ENCODE measurements around the gene SHB. TPM values are rescaled to one million over a fixed set of nuclear protein-coding genes. Genes with fewer than 3 reads are reported as not detected.

SHB gene
- total and polyA plus RNA-seq, 2 donors, result 10.4 to 17.1 TPM

DNA sequence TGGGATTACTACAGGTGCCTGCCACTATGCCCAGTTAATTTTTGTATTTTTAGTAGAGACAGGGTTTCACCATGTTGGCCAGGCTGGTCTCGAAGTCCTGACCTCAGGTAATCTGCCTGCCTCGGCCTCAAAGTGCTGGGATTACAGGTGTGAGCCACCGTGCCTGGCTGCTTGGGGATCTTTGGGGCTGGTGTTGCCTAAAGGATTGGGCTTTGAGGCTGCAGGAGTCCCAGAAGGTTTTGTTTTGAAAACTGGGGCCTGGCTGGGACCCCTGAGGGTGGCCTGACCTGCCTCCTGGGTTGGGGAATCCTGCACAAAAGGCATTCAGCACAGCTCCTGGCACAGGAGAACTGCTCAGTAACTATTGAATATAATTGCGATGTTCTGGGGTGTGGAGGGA is 25.1 kb upstream of the SHB start:
- no peak for DNase-seq (ENCODE audit: extremely low spot score)
- WGBS, result 92% methylated on average over 4 of the region's 4 CpGs

DNA sequence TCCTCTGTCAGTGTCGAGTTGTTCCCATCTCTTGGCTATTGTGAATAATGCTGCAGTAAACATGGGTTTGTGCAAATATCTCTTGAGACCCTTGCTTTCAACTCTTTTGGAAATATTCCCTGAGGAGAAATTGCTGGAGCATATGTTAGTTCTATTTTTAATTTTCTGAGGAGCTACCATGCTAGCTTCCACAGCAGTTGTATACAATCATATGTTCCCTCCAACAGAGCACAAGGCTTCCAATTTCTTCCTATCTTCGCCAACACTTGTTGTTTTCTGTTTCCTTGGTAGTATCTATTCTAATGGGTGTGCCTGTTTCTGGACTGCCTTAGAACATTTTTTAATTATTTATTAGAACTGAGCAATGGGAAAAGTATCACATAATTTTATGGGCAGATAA is 23.6 kb upstream of the SHB start:
- no peak for DNase-seq (ENCODE audit: extremely low spot score)
- H3K4me1 ChIP-seq (ENCODE audit: insufficient read depth), result no peaks in the 10 kb centered on the region
- WGBS, result 93% methylated on average over 2 of the region's 2 CpGs

More for the DNA sequence above, 25.1 kb upstream of the SHB start:
- Histone ChIP-seq H3K27ac (ENCODE audit: low read depth) (no peak overlapping the region), H3K4me1 (ENCODE audit: insufficient read depth) (no peaks in the 10 kb centered on the region), H3K36me3 (ENCODE audit: insufficient read depth) (no peaks in the 10 kb centered on the region), H3K4me3 (ENCODE audit: low read depth, low read length) (no peak overlapping the region)

DNA sequence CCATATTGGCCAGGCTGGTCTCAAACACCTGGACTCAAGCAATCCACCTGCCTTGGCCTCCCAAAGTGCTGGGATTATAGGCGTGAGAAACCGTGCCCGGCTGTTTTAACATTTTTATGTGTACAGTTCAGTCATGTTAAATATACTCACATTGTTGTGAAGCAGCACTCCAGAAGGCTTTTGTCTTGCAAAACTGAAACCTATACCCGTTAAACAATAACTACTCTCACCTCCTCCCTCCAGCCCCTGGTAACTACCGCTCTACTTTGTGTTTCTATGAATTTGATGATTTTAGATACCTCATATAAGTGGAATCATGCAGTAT is 23.1 kb upstream of the SHB start:
- no peaks in the 10 kb centered on the region for H3K36me3 ChIP-seq (ENCODE audit: insufficient read depth)
- no peaks in the 10 kb centered on the region for H3K4me1 ChIP-seq (ENCODE audit: insufficient read depth)
- DNase-seq (ENCODE audit: extremely low spot score), result no peak
- 95% methylated on average over 5 of the region's 5 CpGs for WGBS
- no peak overlapping the region for H3K4me3 ChIP-seq (ENCODE audit: low read depth, low read length)
- H3K27ac ChIP-seq (ENCODE audit: low read depth), result no peak overlapping the region

More for the DNA sequence above, 23.6 kb upstream of the SHB start:
- no peak overlapping the region for H3K4me3 ChIP-seq (ENCODE audit: low read depth, low read length)
- H3K27ac ChIP-seq (ENCODE audit: low read depth), result no peak overlapping the region
- H3K36me3 ChIP-seq (ENCODE audit: insufficient read depth), result no peaks in the 10 kb centered on the region

DNA sequence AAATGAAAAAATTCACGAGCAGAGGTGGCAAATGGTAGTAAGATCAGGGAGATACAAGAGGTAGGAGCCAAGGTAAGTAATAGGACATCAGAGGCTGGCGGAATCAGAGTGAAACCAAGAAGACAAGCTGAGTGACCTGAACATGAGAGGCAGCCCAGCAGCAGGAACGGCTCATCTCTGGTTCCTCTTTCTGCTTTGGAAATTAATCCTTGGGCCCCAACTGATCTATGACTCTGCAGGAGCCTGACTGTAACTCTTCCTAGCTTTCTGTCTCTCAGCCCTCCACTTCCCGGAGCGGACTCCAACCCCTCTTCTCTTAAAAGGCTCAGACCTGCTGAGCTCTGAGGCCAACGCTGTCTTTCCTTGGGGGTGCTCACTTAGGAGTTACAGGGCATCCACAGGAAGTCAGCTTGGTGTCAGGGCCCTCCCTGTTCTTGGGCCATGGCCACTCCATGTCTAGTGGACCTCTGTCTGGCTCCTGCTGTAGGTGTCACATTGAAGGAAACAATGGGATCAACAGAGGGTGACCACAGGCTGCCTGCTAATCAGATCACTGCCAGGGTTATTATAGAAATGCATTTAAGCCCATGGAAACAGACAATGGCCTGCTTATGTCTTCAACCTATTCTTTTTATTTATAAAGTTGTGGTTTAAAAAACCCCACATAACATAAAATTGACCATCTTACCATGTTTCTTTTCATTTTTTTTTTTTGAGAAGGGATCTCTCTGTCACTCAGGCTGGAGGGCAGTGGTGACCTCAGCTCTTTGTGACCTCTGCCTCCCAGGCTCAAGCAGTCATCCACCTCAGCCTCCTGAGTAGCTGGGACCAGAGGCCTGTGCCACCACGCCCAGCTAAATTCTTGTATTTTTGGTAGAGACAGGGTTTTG is 22.5 kb upstream of the SHB start:
- Histone ChIP-seq H3K4me1 (ENCODE audit: insufficient read depth) (no peaks in the 10 kb centered on the region), H3K4me3 (ENCODE audit: low read depth, low read length) (no peak overlapping the region), H3K27ac (ENCODE audit: low read depth) (no peak overlapping the region), H3K36me3 (ENCODE audit: insufficient read depth) (no peaks in the 10 kb centered on the region)
- WGBS, result 93% methylated on average over 7 of the region's 7 CpGs
- DNase-seq (ENCODE audit: extremely low spot score), result no peak

DNA sequence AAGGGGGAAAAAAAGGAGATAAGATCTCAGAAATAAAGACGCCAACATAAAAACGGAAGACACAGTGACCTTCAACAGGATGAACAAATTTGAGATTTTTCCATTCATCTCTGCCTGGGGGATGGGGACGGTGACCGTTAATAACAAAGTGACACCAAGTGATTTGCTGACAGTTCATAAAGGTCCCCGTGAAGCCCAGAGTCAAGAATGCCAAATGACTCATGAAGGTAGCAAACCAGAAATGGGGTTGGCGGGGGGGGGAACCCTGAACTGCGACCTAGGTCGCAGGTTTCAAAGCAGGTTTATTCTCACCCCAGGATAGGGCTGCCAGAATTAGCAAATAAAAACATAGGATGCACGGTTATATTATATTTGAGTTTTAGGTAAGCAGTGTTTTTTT is 21.1 kb upstream of the SHB start:
- Histone ChIP-seq H3K4me1 (ENCODE audit: insufficient read depth) (no peaks in the 10 kb centered on the region), H3K36me3 (ENCODE audit: insufficient read depth) (no peaks in the 10 kb centered on the region), H3K27ac (ENCODE audit: low read depth) (no peak overlapping the region), H3K4me3 (ENCODE audit: low read depth, low read length) (no peak overlapping the region)
- no peak for DNase-seq (ENCODE audit: extremely low spot score)
- WGBS, result 74% methylated on average over 9 of the region's 9 CpGs

DNA sequence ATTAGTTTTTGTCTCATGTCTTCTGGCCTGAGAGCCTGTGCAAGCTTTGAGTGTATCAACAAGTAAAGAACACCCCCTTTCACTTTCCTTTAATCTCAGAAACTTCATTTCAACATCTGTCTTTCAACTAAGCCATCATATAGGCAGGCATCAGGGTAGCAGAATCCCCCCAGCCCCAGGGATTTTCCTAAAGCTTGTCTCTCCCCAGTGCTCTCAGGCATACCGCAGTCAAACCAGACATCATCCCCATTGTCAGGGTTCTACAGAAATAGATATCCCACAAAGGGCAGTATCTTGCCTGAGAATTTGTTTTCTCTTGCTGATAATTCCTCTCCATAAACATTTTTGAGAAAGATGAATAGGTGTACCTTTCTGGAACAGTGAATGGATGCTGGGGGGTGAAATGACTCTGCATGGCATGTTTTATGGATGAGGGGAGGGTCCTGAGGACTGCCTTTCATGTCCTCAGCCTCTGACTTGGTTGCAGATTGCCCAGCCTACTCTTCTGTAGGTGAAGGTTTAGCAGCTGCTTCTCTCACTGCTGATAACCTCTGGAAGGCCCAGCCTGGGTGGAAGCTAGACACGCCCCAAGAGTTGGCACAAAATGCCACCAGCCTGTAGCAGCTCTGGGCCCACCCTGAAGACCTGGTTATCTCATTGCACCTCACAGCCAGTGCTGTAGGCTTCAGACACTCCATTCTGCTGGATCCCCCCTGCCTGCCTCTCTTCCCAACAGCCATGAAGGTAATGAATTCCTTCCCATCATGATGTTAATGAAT is 20.5 kb upstream of the SHB start:
- 87% methylated on average over 2 of the region's 2 CpGs for WGBS

DNA sequence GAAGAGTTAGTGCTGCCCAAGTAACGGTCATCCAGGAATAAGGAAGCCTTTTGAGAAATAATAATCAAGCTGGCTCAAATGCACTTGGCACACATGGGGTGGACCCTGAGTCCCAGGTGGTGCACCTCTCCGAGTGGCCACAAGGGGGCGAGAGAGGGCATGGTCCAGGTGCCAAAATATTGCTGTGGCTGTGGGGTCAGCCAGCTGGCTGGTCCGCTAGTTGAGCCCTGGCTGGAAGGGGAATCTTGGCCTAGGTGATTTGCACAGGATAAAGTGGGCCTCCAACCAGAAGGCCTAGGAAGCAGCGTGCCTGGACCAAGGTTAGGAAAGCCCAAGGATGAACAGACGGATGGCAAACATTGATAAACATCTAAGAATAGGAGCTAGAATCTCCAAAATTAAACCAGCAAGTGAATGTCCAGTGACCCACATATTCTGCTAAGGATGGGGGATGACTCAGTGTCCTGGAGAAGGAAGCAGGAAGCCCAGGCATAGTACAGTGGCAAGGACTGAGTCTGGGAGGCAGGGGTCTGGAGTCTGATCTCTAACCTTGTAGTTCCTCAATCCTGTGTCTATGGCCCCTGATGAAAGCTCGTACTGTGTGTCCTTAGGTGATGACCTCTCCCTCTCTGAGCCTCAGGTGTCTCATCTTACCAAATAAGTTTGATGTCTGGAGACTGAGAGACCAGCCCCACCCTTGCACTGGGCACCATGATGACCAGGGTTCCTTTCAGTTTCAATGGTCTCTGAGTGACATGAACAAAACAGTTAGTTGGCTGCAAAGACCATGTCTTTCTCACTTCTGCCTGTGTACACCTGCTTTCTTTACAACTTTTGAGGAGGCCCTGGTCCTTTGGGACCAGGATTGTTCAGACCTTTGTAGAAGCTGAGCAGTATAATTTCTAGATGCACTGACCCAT is 19.2 kb upstream of the SHB start:
- DNase-seq (ENCODE audit: extremely low spot score), result no peak
- Histone ChIP-seq H3K36me3 (ENCODE audit: insufficient read depth) (no peaks in the 10 kb centered on the region), H3K4me3 (ENCODE audit: low read depth, low read length) (no peak overlapping the region), H3K27ac (ENCODE audit: low read depth) (no peak overlapping the region), H3K4me1 (ENCODE audit: insufficient read depth) (no peaks in the 10 kb centered on the region)
- 30% methylated on average over 7 of the region's 7 CpGs for WGBS

More for the DNA sequence above, 20.5 kb upstream of the SHB start:
- H3K4me3 ChIP-seq (ENCODE audit: low read depth, low read length), result no peak overlapping the region
- no peak for DNase-seq (ENCODE audit: extremely low spot score)
- no peaks in the 10 kb centered on the region for H3K36me3 ChIP-seq (ENCODE audit: insufficient read depth)
- no peak overlapping the region for H3K27ac ChIP-seq (ENCODE audit: low read depth)
- H3K4me1 ChIP-seq (ENCODE audit: insufficient read depth), result no peaks in the 10 kb centered on the region

DNA sequence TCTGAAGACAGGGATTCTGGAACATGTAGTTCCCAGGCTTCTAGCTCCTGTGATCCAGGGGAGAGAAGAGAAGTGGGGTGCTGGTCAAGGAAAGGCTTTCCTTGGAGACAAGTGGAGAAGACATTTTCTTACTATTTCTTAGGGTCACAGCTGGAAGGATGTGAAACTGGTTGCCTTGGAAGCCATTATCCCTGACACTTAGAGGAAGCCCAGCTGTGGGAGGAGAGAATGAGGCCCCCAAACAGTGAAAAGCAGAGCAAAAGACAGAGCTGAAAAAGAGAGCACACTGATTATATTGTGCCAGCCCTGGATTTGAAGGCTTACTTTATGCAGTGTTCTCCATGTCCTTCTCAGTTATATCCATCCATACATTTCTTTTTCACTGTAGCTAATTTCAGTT is 17.5 kb upstream of the SHB start:
- Histone ChIP-seq H3K4me1 (ENCODE audit: insufficient read depth) (no peaks in the 10 kb centered on the region), H3K36me3 (ENCODE audit: insufficient read depth) (no peaks in the 10 kb centered on the region), H3K4me3 (ENCODE audit: low read depth, low read length) (no peak overlapping the region), H3K27ac (ENCODE audit: low read depth) (no peak overlapping the region)
- DNase-seq (ENCODE audit: extremely low spot score), result no peak

DNA sequence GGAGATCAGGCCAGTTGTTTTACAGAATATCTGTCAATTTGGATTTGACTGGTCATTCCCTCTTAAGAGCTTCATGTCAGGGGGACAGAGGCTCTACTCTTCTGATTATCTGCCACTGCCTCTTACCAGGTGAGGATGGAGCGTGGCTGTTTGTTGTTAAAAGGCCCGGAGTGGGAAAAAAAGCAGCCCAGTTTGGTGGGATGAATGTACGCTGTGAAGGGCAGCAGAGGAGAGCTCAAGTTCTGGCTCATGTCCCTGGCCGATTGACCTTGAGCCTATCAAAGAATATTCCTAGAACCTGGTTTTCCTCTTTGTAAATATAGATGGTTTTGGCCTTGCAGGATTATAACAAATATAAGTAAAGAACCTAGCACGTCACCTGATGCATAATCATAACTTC is 16.3 kb upstream of the SHB start:
- no peaks in the 10 kb centered on the region for H3K36me3 ChIP-seq (ENCODE audit: insufficient read depth)
- H3K27ac ChIP-seq (ENCODE audit: low read depth), result no peak overlapping the region
- H3K4me1 ChIP-seq (ENCODE audit: insufficient read depth), result no peaks in the 10 kb centered on the region
- WGBS, result 83% methylated on average over 5 of the region's 5 CpGs
- no peak overlapping the region for H3K4me3 ChIP-seq (ENCODE audit: low read depth, low read length)
- DNase-seq (ENCODE audit: extremely low spot score), result no peak

DNA sequence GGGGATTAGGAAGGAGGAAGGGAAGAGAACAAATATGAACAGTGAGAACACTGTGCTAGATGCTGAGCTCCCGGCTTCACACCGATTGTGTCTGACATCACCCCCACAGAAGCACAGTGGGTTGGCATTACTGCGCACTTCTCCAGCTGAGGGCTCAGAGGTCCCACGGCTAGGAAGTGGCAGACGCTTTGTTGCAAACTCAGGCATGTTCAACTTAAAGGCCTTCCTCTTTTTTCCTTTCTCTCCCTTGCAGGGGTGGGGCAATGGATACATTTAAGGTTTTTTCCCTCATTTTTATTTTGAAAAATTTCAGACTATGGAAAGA is 15.5 kb upstream of the SHB start:
- WGBS, result 81% methylated on average over 5 of the region's 5 CpGs
- no peak for DNase-seq (ENCODE audit: extremely low spot score)
- no peak overlapping the region for H3K27ac ChIP-seq (ENCODE audit: low read depth)
- no peaks in the 10 kb centered on the region for H3K36me3 ChIP-seq (ENCODE audit: insufficient read depth)
- no peaks in the 10 kb centered on the region for H3K4me1 ChIP-seq (ENCODE audit: insufficient read depth)
- no peak overlapping the region for H3K4me3 ChIP-seq (ENCODE audit: low read depth, low read length)

DNA sequence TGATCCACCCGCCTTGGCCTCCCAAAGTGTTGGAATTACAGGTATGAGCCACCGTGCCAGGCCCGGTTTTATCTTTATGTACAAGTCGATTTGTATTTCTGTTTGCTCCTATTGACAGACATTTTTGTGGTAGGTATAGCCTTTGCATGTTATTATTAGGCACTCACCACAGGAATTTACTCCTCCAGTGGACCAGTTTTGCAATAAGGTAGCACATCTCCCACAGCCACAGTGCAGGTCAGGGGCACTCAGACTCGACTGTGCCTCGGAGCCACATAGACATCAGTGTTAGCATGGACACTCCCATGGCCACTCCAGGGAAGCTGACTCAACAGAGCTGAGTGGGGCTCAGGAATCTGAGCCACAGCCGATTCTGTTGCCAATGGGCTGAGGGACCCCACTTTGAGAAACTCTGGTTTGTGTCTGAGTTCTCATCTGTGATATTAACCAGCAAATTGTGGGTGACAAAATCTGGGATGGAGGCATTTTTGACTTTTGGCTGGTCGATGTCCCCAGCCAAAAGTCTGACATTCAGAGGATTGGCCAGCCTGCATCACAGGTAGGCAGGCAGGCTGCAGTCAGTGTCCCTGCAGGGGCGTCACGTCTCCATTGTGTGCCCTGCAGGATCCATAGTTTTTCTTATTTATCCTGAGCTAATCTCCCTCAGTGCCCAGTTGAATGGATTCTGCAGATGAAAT is 15.0 kb upstream of the SHB start:
- no peak for DNase-seq (ENCODE audit: extremely low spot score)
- H3K36me3 ChIP-seq (ENCODE audit: insufficient read depth), result no peaks in the 10 kb centered on the region
- 90% methylated on average over 10 of the region's 10 CpGs for WGBS
- H3K27ac ChIP-seq (ENCODE audit: low read depth), result no peak overlapping the region
- no peaks in the 10 kb centered on the region for H3K4me1 ChIP-seq (ENCODE audit: insufficient read depth)
- no peak overlapping the region for H3K4me3 ChIP-seq (ENCODE audit: low read depth, low read length)

DNA sequence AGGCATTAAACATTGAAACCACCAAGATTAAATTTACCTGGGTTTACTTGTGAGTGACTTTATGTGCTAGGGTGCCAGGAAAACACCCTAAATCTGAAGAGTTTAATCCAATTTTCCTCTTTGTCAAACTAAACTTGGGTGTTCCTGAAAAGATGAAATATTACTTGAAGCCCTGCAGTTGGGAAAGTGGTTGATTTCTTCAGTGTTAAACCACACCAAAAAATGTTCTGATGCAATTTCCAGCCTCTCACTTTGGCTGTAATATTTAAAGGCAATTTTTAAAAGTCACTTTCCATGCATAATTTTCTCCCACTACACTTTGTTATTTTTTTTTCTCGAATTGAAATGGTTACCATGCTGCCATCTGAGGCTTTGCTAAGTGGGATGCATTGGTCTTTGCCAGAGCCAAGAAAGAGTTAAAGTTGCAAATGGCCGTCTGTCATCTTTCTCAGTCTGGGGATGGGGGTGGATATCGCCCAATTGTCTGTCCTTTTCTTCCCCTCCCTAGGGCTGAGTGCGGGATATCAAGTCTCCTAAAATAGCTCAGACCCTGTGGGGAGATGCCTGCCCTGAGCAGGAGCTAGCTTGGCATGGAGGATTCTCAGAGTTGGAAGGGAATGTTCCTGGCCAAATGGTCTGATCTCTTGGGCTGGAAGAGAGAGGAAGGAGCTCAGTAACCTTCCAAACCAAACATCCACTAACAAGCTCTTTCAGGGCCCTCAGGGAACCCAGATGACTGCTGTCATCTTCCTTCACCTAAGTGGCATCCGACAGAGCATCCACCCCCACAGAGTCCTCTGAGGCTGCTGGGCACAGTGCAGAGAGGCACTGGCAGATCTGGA is 13.6 kb upstream of the SHB start:
- Histone ChIP-seq H3K4me3 (ENCODE audit: low read depth, low read length) (no peak overlapping the region), H3K4me1 (ENCODE audit: insufficient read depth) (no peaks in the 10 kb centered on the region), H3K27ac (ENCODE audit: low read depth) (no peak overlapping the region), H3K36me3 (ENCODE audit: insufficient read depth) (no peaks in the 10 kb centered on the region)
- DNase-seq (ENCODE audit: extremely low spot score), result no peak
- 43% methylated on average over 5 of the region's 5 CpGs for WGBS

Data from urinary bladder (tissue), 4 donors.